Smooth muscle cell (in vitro differentiated cells): Measurements from ENCODE around the gene FOXS1. TPM values are rescaled to one million over a fixed set of nuclear protein-coding genes. Genes with fewer than 3 reads are reported as not detected.

ENCODE experiments used
- DNase-seq: peaks from one replicate; lab custom pipeline; 2025; ENCODE audit not compliant: unreplicated experiment; lab: John Stamatoyannopoulos, UW
- H2AFZ ChIP-seq: fragments of 200-600 bp; sonication (generic); 2 replicates; pipeline ENCODE4 v1.6.0; 2016; ENCODE audit warnings: antibody characterized with exemption, low read depth, mild to moderate bottlenecking
- H3F3A ChIP-seq: fragments of 200-600 bp; sonication (generic); 2 replicates; pipeline ENCODE4 v1.6.0; 2017; ENCODE audit warnings: antibody characterized with exemption, low read depth
- H3K27ac ChIP-seq: fragments of 200-600 bp; sonication (generic); 2 replicates; pipeline ENCODE4 v1.5.1; 2016; ENCODE audit warnings: low read depth, mild to moderate bottlenecking
- H3K27me3 ChIP-seq: fragments of 200-600 bp; sonication (generic); 2 replicates; pipeline ENCODE4 v1.6.1; 2016; ENCODE audit warnings: low read depth, mild to moderate bottlenecking
- H3K36me3 ChIP-seq: fragments of 200-600 bp; sonication (generic); 2 replicates; pipeline ENCODE4 v1.5.1; 2016; ENCODE audit warnings: low read depth
- H3K4me1 ChIP-seq: fragments of 200-600 bp; sonication (generic); 2 replicates; pipeline ENCODE4 v1.5.1; 2016; ENCODE audit warnings: low read depth
- H3K4me2 ChIP-seq: fragments of 200-600 bp; sonication (generic); 2 replicates; pipeline ENCODE4 v1.6.0; 2016; ENCODE audit warnings: mild to moderate bottlenecking
- H3K4me3 ChIP-seq: fragments of 200-600 bp; sonication (generic); 2 replicates; pipeline ENCODE4 v1.5.1; 2016; ENCODE audit warnings: mild to moderate bottlenecking
- H3K79me2 ChIP-seq: fragments of 200-600 bp; sonication (generic); 2 replicates; pipeline ENCODE4 v1.6.0; 2016; ENCODE audit warnings: low read depth, mild to moderate bottlenecking
- H3K9ac ChIP-seq: fragments of 200-600 bp; sonication (generic); 2 replicates; pipeline ENCODE4 v1.6.0; 2016; ENCODE audit warnings: low read depth
- H3K9me3 ChIP-seq: fragments of 200-600 bp; sonication (generic); replicated peaks from 2 replicates; pipeline ENCODE4 v1.5.1; 2016; ENCODE audit warnings: low read depth
- H4K20me1 ChIP-seq: fragments of 200-600 bp; sonication (generic); 2 replicates; pipeline ENCODE4 v1.6.0; 2016; ENCODE audit warnings: low read depth
- CTCF ChIP-seq: fragments of 200-600 bp; sonication (generic); IDR thresholded peaks from 2 replicates; pipeline ENCODE4 v1.5.1; 2017; ENCODE audit warnings: borderline replicate concordance, mild to moderate bottlenecking, antibody characterized with exemption; ENCODE audit not compliant: insufficient read depth, poor library complexity, severe bottlenecking
- WGBS: methylation state at CpG from one replicate; pipeline ENCODE4 v1.1.7; 2016; ENCODE audit warnings: low lambda C conversion rate; 5-methylcytosine and 5-hydroxymethylcytosine counted together
- polyA plus RNA-seq: library from polyadenylated mRNA; unstranded; fragments of >200 nt; fragmentation: Nextera tagmentation; extraction: Ambion mirVana; gene quantifications from 2 replicates; pipeline ENCODE4 v1.2.1, GENCODE V29; 2016
- total RNA-seq: library from RNA; depleted of rRNA; stranded (reverse); fragments of >200 nt; gene quantifications from 2 replicates; pipeline ENCODE4 v1.2.3, GENCODE V29; 2014

FOXS1 gene
- total RNA-seq (0.09 and 2.6 TPM in 2 replicates), polyA plus RNA-seq (2.1 and 3.3 TPM in 2 replicates)

DNA sequence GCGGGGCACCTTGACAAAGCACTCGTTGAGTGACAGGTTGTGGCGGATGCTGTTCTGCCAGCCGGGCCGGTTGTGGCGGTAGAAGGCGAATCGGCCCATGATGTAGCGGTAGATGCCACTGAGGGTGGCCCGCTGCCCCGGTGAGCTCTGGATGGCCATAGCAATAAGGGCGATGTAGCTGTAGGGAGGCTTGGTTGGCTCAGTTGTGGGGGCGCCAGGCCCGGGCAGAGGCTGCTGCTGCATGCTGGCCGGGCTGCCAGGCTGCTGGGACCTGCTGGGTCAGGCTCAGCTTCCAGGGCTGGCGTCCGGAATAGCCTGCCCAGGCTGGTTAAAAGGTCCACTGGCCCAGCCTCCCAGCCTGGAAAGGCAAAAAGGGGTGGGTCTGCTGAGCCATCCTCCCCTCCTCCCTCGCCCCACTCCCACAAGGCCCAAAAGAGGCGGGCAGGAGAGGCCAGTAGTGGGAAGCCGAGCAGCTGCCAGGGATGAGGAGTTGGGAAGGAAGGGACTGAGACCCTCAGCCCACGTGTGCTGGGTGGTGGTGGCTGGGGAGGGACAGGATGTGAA, at the start of gene FOXS1:
Gene FOXS1, minus strand, starts transcription at position 305 of the 564 bp plus-strand sequence. Its CDS starts 62 bp downstream, at position 243.
- H3K27me3 ChIP-seq = peaks cover 20% of the 10 kb centered on the region
- peak within 1 kb of the TSS; percentile 6 for H3K4me2 ChIP-seq
- no peak within 1 kb of the TSS for H3K4me3 ChIP-seq
- 61% methylated on average over 21 of the region's 21 CpGs for WGBS
- H3K4me1 ChIP-seq = peaks cover 38% of the 10 kb centered on the region
- H3K9ac ChIP-seq = no peak within 1 kb of the TSS
- H3F3A ChIP-seq = peaks cover 4% of the 10 kb centered on the region
- H3K36me3 ChIP-seq = no peaks in the 10 kb centered on the region
- H3K9me3 ChIP-seq = no peaks in the 10 kb centered on the region
- H4K20me1 ChIP-seq = no peaks in the 10 kb centered on the region
- TF ChIP-seq CTCF = no peak
- DNase-seq = no peak
- H2AFZ ChIP-seq = peak within 1 kb of the TSS; percentile 2
- no peaks in the 10 kb centered on the region for H3K79me2 ChIP-seq
- no peak within 1 kb of the TSS for H3K27ac ChIP-seq

DNA sequence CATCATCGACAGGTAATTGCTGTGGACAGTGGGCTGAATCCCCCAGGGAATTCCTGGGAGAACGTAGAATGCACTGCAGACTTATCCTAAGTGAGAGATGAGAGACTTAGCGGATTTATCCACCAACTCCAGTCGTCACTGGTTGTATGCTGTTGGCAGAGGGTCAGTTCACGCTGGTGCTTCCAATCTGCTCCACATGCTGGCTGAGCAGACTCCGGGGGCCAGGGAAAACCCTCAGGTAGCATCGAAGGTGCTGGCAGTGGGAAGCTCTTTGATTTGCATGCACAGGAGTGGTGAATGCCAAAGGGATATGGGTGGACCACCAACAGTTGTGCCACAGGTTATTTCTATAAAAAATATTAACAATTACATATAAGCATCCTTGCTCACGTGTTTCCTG, 45.2 kb upstream of the FOXS1 start:
- H3K36me3 ChIP-seq = no peaks in the 10 kb centered on the region
- no peak overlapping the region for H3K27ac ChIP-seq
- H2AFZ ChIP-seq = no peak overlapping the region
- H3K9ac ChIP-seq = no peak overlapping the region
- no peaks in the 10 kb centered on the region for H3F3A ChIP-seq
- H3K4me1 ChIP-seq = no peaks in the 10 kb centered on the region
- 79% methylated on average over 8 of the region's 8 CpGs for WGBS
- H3K27me3 ChIP-seq = peaks cover 21% of the 10 kb centered on the region
- no peaks in the 10 kb centered on the region for H3K79me2 ChIP-seq
- TF ChIP-seq CTCF = no peak
- no peak for DNase-seq
- H3K4me3 ChIP-seq = no peak overlapping the region
- no peaks in the 10 kb centered on the region for H4K20me1 ChIP-seq
- no peak overlapping the region for H3K4me2 ChIP-seq
- no peaks in the 10 kb centered on the region for H3K9me3 ChIP-seq

DNA sequence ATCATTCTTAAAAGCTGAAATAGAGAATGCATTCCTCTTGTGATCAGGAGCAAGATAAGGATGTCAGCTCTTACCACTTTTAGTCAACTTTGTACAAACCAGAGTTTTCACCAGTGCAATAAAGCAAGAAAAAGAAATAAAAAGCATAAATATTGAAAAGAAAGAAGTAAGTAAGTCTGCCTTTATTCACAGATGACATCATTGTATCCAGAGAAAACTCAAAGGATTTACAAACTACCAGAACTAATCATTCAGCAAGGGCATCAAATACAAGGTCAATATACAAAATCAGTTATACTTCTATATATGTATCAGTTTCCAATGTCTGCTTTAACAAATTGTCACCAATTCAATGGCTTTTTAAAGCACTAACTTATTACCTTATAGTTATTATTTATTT, 38.4 kb upstream of the FOXS1 start:
- no peak for DNase-seq
- Histone ChIP-seq H4K20me1 (no peaks in the 10 kb centered on the region), H3K4me2 (no peak overlapping the region), H3F3A (no peaks in the 10 kb centered on the region), H3K4me1 (peaks cover 8% of the 10 kb centered on the region), H3K9ac (no peak overlapping the region), H2AFZ (no peak overlapping the region), H3K4me3 (no peak overlapping the region), H3K27me3 (peaks cover 14% of the 10 kb centered on the region), H3K27ac (no peak overlapping the region), H3K79me2 (no peaks in the 10 kb centered on the region), H3K36me3 (no peaks in the 10 kb centered on the region), H3K9me3 (no peaks in the 10 kb centered on the region)
- TF ChIP-seq CTCF = no peak

DNA sequence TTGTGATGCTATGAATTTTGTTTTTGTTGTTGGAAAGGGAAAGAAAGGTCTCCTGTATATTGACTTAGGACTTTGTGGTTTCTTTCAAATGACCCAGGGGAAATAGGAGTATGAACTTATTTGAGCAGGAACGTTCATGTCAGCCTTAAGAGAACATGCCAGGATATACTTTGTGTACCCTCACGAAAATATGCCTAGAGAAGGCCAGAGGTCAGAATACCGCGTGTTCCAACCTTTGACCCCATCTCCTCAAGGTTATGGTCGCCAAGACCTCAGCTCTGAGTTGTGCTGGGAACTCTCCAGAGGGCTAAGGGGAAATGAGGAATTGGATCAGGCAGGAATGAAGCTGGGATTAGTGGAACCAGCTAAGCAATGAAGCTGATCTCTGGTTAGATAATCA, 36.5 kb upstream of the FOXS1 start:
- DNase-seq = no peak
- peaks cover 8% of the 10 kb centered on the region for H3K4me1 ChIP-seq
- TF ChIP-seq CTCF = no peak
- H3K9me3 ChIP-seq = no peaks in the 10 kb centered on the region
- no peak overlapping the region for H3K4me3 ChIP-seq
- no peak overlapping the region for H3K4me2 ChIP-seq
- peaks cover 10% of the 10 kb centered on the region for H3K27me3 ChIP-seq
- no peak overlapping the region for H3K27ac ChIP-seq
- no peaks in the 10 kb centered on the region for H3F3A ChIP-seq
- no peak overlapping the region for H2AFZ ChIP-seq
- no peaks in the 10 kb centered on the region for H3K79me2 ChIP-seq
- H4K20me1 ChIP-seq = no peaks in the 10 kb centered on the region
- no peak overlapping the region for H3K9ac ChIP-seq
- 73% methylated on average over 5 of the region's 5 CpGs for WGBS
- no peaks in the 10 kb centered on the region for H3K36me3 ChIP-seq
